GM12878 (cell line): ENCODE measurements around the gene BCAT1. TPM values are rescaled to one million over a fixed set of nuclear protein-coding genes. Genes with fewer than 3 reads are reported as not detected.
A peak's percentile ranks its signal among the peaks of the same experiment; 100 is the strongest.

Experiments used
- ATAC-seq: fragments of 200-7000 bp; cut with Tn5 transposase; 3 replicates; pipeline ENCODE4 v1.9.1; 2020; ENCODE audit warnings: mild to moderate bottlenecking, moderate library complexity
- BruUV-seq: library from RNA; stranded (reverse); fragments of 400-500 nt; replicated peaks from 2 replicates; lab custom pipeline; 2021; lab: Mats Ljungman, UMichigan
- CTCF ChIA-PET: fragments of 300-600 bp; sonication (Branson Sonifier 250); formaldehyde crosslinking; extraction: SDS; loops from one replicate; lab custom pipeline; 2021; ENCODE audit warnings: inconsistent platforms; lab: Yijun Ruan, JAX
- POLR2A ChIA-PET: fragments of 350-600 bp; formaldehyde crosslinking; extraction: SDS; loops from one replicate; lab custom pipeline; 2021; ENCODE audit warnings: inconsistent platforms; lab: Charles Lee
- RAD21 ChIA-PET: fragments of 300-600 bp; sonication (Branson Sonifier 250); formaldehyde crosslinking; loops from one replicate; lab custom pipeline; 2023; ENCODE audit warnings: antibody characterized with exemption; ENCODE audit not compliant: unreplicated experiment; lab: Charles Lee
- SMC1A ChIA-PET: fragments of 300-600 bp; sonication (Branson Sonifier 250); formaldehyde crosslinking; loops from one replicate; lab custom pipeline; 2023; ENCODE audit not compliant: unreplicated experiment, uncharacterized antibody; lab: Charles Lee
- DNase-seq: peaks from one replicate; pipeline ENCODE4 v3.0.0-alpha.2; 2011; ENCODE audit warnings: low read depth, low spot score
- FAIRE-seq: peaks from 3 replicates; lab custom pipeline; 2011; peaks lifted over from hg19 to GRCh38; lab: Jason Lieb, UNC
- H2AFZ ChIP-seq: 2 replicates; pipeline ENCODE4 v1.6.0; 2011; ENCODE audit warnings: low read depth, low read length, control low read depth; ENCODE audit not compliant: control insufficient read depth
- H3K27ac ChIP-seq: 2 replicates; pipeline ENCODE4 v1.5.1; 2011; ENCODE audit warnings: control low read depth; ENCODE audit not compliant: control insufficient read depth, insufficient read depth
- H3K27me3 ChIP-seq, 2 experiments: replicated peaks in 1 of 2; 2 replicates each; pipeline versions ENCODE4 v1.6.0 to v1.6.1; 2011; ENCODE audit warnings: low read length in 1 of 2; ENCODE audit not compliant: control insufficient read depth in 2 of 2, insufficient read depth in 2 of 2
- H3K36me3 ChIP-seq, 2 experiments: 2 replicates each; pipeline ENCODE4 v1.5.1; 2011; ENCODE audit warnings: low read length in 1 of 2; ENCODE audit not compliant: control insufficient read depth in 2 of 2, insufficient read depth in 2 of 2
- H3K4me1 ChIP-seq: 2 replicates; pipeline ENCODE4 v1.6.1; 2011; ENCODE audit warnings: mild to moderate bottlenecking, low read length, moderate library complexity, mixed read lengths; ENCODE audit not compliant: control insufficient read depth, insufficient read depth
- H3K4me2 ChIP-seq: 2 replicates; pipeline ENCODE4 v1.6.0; 2011; ENCODE audit warnings: control low read depth; ENCODE audit not compliant: control insufficient read depth, insufficient read depth
- H3K4me3 ChIP-seq: fragments of 200-600 bp; sonication (generic); 2 replicates; pipeline ENCODE4 v1.5.1; 2016
- H3K79me2 ChIP-seq: 2 replicates; pipeline ENCODE4 v1.6.0; 2011; ENCODE audit warnings: low read length; ENCODE audit not compliant: control insufficient read depth, insufficient read depth
- H3K9ac ChIP-seq: 2 replicates; pipeline ENCODE4 v1.8.0; 2011; ENCODE audit warnings: low read length, control low read depth, mixed read lengths; ENCODE audit not compliant: control insufficient read depth, insufficient read depth
- H3K9me3 ChIP-seq: replicated peaks from 3 replicates; pipeline ENCODE4 v1.5.1; 2011; ENCODE audit warnings: mild to moderate bottlenecking, low read length; ENCODE audit not compliant: control insufficient read depth, insufficient read depth
- H4K20me1 ChIP-seq: 2 replicates; pipeline ENCODE4 v1.6.0; 2011; ENCODE audit not compliant: control insufficient read depth, insufficient read depth
- ATF7 ChIP-seq: fragments of 450-650 bp; IDR thresholded peaks from 2 replicates; pipeline ENCODE4 v1.6.1; 2016; ENCODE audit warnings: low read depth, mild to moderate bottlenecking
- CBX5 ChIP-seq: sonication (generic); IDR thresholded peaks from 2 replicates; pipeline ENCODE4 v1.6.1; 2016; ENCODE audit warnings: low read depth, moderate library complexity, mild to moderate bottlenecking, inconsistent platforms
- FOXK2 ChIP-seq: fragments of 450-650 bp; IDR thresholded peaks from 2 replicates; pipeline ENCODE4 v1.6.1; 2017; ENCODE audit warnings: mild to moderate bottlenecking, moderate library complexity
- GABPA ChIP-seq: IDR thresholded peaks from 2 replicates; pipeline ENCODE4 v1.6.1; 2014; ENCODE audit warnings: antibody characterized with exemption, low read depth, mild to moderate bottlenecking, inconsistent platforms
- JUNB ChIP-seq: IDR thresholded peaks from 2 replicates; pipeline ENCODE4 v1.6.1; 2016; ENCODE audit warnings: antibody characterized with exemption, mild to moderate bottlenecking
- MEF2A ChIP-seq: IDR thresholded peaks from 2 replicates; pipeline ENCODE4 v1.6.1; 2011; ENCODE audit warnings: low read depth, mild to moderate bottlenecking, low read length, moderate library complexity; ENCODE audit not compliant: insufficient read depth
- MTA2 ChIP-seq: fragments of 450-650 bp; IDR thresholded peaks from 2 replicates; pipeline ENCODE4 v1.6.1; 2016; ENCODE audit warnings: low read depth, mild to moderate bottlenecking, moderate library complexity
- SMC3 ChIP-seq: IDR thresholded peaks from 2 replicates; pipeline ENCODE4 v1.6.1; 2011; ENCODE audit warnings: low read length, improper control_type of control experiment, borderline replicate concordance
- WGBS: methylation state at CpG from one replicate; pipeline ENCODE4 v1.1.6; 2016; ENCODE audit warnings: low lambda C conversion rate; ENCODE audit not compliant: insufficient replicate concordance, insufficient coverage; ENCODE audit errors: missing lambda C conversion rate; 5-methylcytosine and 5-hydroxymethylcytosine counted together
- in situ Hi-C: fragments of 300-500 bp; cut with MboI; formaldehyde crosslinking; loops from 9 replicates; pipeline ENCODE4 v1.14.3; 2018; ENCODE audit warnings: mixed read lengths
- intact Hi-C: fragments of 100-400 bp; cut with micrococcal nuclease; formaldehyde crosslinking; loops from one replicate; pipeline ENCODE4 v1.14.2; 2022; ENCODE audit not compliant: unreplicated experiment
- polyA plus RNA-seq, 11 experiments: library from polyadenylated mRNA; depleted of rRNA in 4 of 11; unstranded in 6 of 11; stranded (reverse) in 5 of 11; fragments of >200 nt; fragmentation: Nextera tagmentation in 4 of 11; fragmentation: Illumina TruSeq in 1 of 11; extraction: Ambion mirVana in 4 of 11; extraction: Trizol in 1 of 11; gene quantifications; 1 replicate in 1 of 11; 2 replicates in 10 of 11; pipeline versions ENCODE4 v1.2.1 to v1.2.3, GENCODE V29; 2011 to 2016; ENCODE audit warnings: inconsistent platforms in 2 of 11, missing spikeins in 2 of 11, low read depth in 1 of 11
- total RNA-seq, 4 experiments: library from RNA; depleted of rRNA in 3 of 4; stranded (reverse); fragments of >200 nt in 3 of 4; fragmentation: Illumina TruSeq in 1 of 4; extraction: Trizol in 1 of 4; gene quantifications; 2 replicates each; pipeline versions ENCODE4 v1.2.1 to v1.2.3, GENCODE V29; 2013 to 2021

BCAT1 gene
- total and polyA plus RNA-seq, 10 of the 15 experiments (the other 5 are each of a cell fraction or from before 2014, with no cell fraction given) = 26.2 to 187 (median 81.9) TPM

GRCh38 chr12:24796876-24797275, 152.0 kb downstream of the BCAT1 start:
- TF ChIP-seq ATF7 (no peak), FOXK2 (no peak), MEF2A (no peak), SMC3 (no peak)
- RAD21 ChIA-PET = interaction anchor here (0.6 kb wide), 1 partner anchor 38 kb away, joined by 3 read pairs; no protein-coding TSS in a partner anchor
- DNase-seq (no peak), FAIRE-seq (no peak), ATAC-seq (no peak)
- Histone ChIP-seq H3K27me3 (no peaks in the 10 kb centered on the region), H3K9me3 (no peaks in the 10 kb centered on the region), H3K9ac (no peak overlapping the region), H3K36me3 (no peaks in the 10 kb centered on the region), H3K4me1 (peaks cover 11% of the 10 kb centered on the region), H3K4me2 (no peak overlapping the region), H3K79me2 (no peaks in the 10 kb centered on the region), H4K20me1 (no peaks in the 10 kb centered on the region), H3K27ac (no peak overlapping the region), H3K4me3 (no peak overlapping the region), H2AFZ (no peak overlapping the region)
- intact Hi-C loops = loop anchor here (5.0 kb wide), 1 partner anchor 40 kb away; no protein-coding TSS in a partner anchor
- in situ Hi-C loops = no loop called here
- SMC1A ChIA-PET = interaction anchor here (1.2 to 3.5 kb wide), 8 partner anchors 10 to 55 kb away, joined by 3 to 18 read pairs (median 6); no protein-coding TSS in a partner anchor
- WGBS = 46% methylated on average over 5 of the region's 5 CpGs
- POLR2A ChIA-PET = interaction anchor here (0.6 to 1.1 kb wide), 2 partner anchors 15 to 17 kb away, joined by 3 to 4 read pairs; no protein-coding TSS in a partner anchor
- BruUV-seq = no TSS peak
- CTCF ChIA-PET = interaction anchor here (0.6 to 2.7 kb wide), 4 partner anchors 18 to 172 kb away, joined by 3 to 7 read pairs (median 4); no protein-coding TSS in a partner anchor

DNA sequence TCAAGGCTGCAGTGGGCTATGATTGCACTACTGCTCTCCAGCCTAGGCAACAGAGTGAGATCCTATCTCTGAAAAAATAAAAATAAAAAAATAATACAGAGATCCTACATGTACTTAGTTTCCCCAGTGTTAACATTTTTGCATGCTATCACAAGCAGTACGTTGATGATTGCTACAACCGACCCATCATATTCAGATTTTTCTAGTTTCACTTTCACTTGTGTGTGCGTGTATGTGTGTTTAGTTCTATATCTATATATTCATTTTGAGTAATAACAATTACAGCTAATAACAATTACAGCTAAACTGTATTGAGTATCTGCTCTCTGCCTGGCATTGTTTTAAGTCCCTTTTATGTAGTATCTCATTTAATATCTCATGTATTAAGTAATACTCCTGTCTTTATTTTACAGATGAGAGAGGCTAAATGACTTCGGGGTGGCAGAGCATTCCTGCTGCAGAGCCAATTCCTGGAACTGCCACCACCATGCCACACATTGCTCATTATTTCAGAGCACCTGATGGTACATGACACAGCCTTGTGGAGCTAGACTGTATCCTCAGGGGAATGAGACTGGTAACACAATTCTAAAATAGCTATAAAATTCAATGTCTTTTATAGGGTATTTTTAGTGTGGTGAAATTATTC, 153.1 kb downstream of the BCAT1 start:
- H3K4me3 ChIP-seq = no peak overlapping the region
- H3K4me2 ChIP-seq = peak overlapping the region; percentile 52
- ChIA-PET CTCF (interaction anchor here (0.7 to 2.7 kb wide), 7 partner anchors 9 to 173 kb away, joined by 3 to 13 read pairs (median 3); no protein-coding TSS in a partner anchor), RAD21 (interaction anchor here (0.8 to 1.5 kb wide), 2 partner anchors 9 to 18 kb away, joined by 4 to 5 read pairs; no protein-coding TSS in a partner anchor), POLR2A (interaction anchor here (1.0 to 1.1 kb wide), 2 partner anchors 18 to 49 kb away, joined by 4 to 7 read pairs; no protein-coding TSS in a partner anchor), SMC1A (interaction anchor here (0.5 to 3.5 kb wide), 12 partner anchors 9 to 196 kb away, joined by 3 to 18 read pairs (median 4); no protein-coding TSS in a partner anchor)
- no peaks in the 10 kb centered on the region for H3K79me2 ChIP-seq
- WGBS = 9% methylated on average over 4 of the region's 4 CpGs
- H3K9ac ChIP-seq = no peak overlapping the region
- intact Hi-C loops (loop anchor here (5.0 kb wide), 1 partner anchor 41 kb away; no protein-coding TSS in a partner anchor), in situ Hi-C loops (no loop called here)
- peaks cover 11% of the 10 kb centered on the region for H3K4me1 ChIP-seq
- H3K9me3 ChIP-seq = no peaks in the 10 kb centered on the region
- H3K27me3 ChIP-seq = no peaks in the 10 kb centered on the region
- no peaks in the 10 kb centered on the region for H4K20me1 ChIP-seq
- peak; percentile 75 for FAIRE-seq
- H3K36me3 ChIP-seq = no peaks in the 10 kb centered on the region
- DNase-seq = no peak
- H2AFZ ChIP-seq = peak overlapping the region; percentile 54
- no peak overlapping the region for H3K27ac ChIP-seq
- BruUV-seq = no TSS peak
- ATAC-seq = peak; percentile 65
- TF ChIP-seq MTA2 = peak; percentile 16; the same call in 1 of the 2 replicates
- peak; percentile 34 for TF ChIP-seq JUNB
- no peak for TF ChIP-seq GABPA
- no peak for TF ChIP-seq CBX5
